Cardiac fibroblast (primary cell): Measurements from ENCODE around the gene NEK11.

ENCODE experiments used
- DNase-seq, 2 donors: peaks; one replicate each; pipeline versions ENCODE4 v3.0.0 to v3.0.0-alpha.2; 2010; ENCODE audit warnings: low read depth in 2 of 2
- H3K4me3 ChIP-seq, 2 donors: replicated peaks in 1 of 2; 1 replicate in 1 of 2; 2 replicates in 1 of 2; pipeline ENCODE4 v1.5.1; 2011; ENCODE audit warnings: low read depth in 2 of 2, low read length in 2 of 2, mild to moderate bottlenecking in 2 of 2, moderate library complexity in 1 of 2
- CTCF ChIP-seq: IDR thresholded peaks from one replicate; pipeline ENCODE4 v1.5.1; 2011; ENCODE audit warnings: low read depth, mild to moderate bottlenecking, low read length, inconsistent platforms

NEK11 gene

GRCh38 chr3:131224886-131225550 lies 198.3 kb downstream of the NEK11 start:
- TF ChIP-seq CTCF = no peak
- DNase-seq = peak; percentile 6 to 69
- no peak overlapping the region for H3K4me3 ChIP-seq

GRCh38 chr3:131228522-131228921 lies 201.8 kb downstream of the NEK11 start:
- no peak overlapping the region for H3K4me3 ChIP-seq
- no peak for DNase-seq
- TF ChIP-seq CTCF = no peak

GRCh38 chr3:131231710-131232389 lies 205.2 kb downstream of the NEK11 start:
- DNase-seq = peak; percentile 12 to 32
- no peak overlapping the region for H3K4me3 ChIP-seq
- no peak for TF ChIP-seq CTCF

GRCh38 chr3:131232711-131233267 lies 206.1 kb downstream of the NEK11 start:
- H3K4me3 ChIP-seq = no peak overlapping the region
- DNase-seq = no peak
- no peak for TF ChIP-seq CTCF

GRCh38 chr3:131233900-131234668 lies 207.4 kb downstream of the NEK11 start:
- no peak overlapping the region for H3K4me3 ChIP-seq
- no peak for TF ChIP-seq CTCF
- no peak for DNase-seq

- TF ChIP-seq CTCF = no peak
- DNase-seq = no peak
- no peak overlapping the region for H3K4me3 ChIP-seq
These were observed 209.7 kb downstream of the NEK11 start for GRCh38 chr3:131236421-131236820.
